Umbilical cord (tissue), 2 donors: ENCODE data around the gene HSPB7. TPM values are rescaled to one million over a fixed set of nuclear protein-coding genes. Genes with fewer than 3 reads are reported as not detected.
"Not testable (repeated sequence)": the region's sequence is repeated elsewhere in the genome, so short reads cannot be mapped to it uniquely, and the experiment has no call there.

ENCODE experiments used
- DNase-seq: peaks from one replicate; pipeline ENCODE4 v3.0.0-alpha.2; 2015; ENCODE audit warnings: low spot score
- total RNA-seq: library from RNA; depleted of rRNA; stranded (reverse); fragments of >200 nt; gene quantifications from one replicate; pipeline ENCODE4 v1.2.3, GENCODE V29; 2014; ENCODE audit warnings: low replicate concordance; ENCODE audit not compliant: insufficient read depth

HSPB7 gene
- total RNA-seq, 1 donor from 2014 or later, result 4.3 TPM

DNA sequence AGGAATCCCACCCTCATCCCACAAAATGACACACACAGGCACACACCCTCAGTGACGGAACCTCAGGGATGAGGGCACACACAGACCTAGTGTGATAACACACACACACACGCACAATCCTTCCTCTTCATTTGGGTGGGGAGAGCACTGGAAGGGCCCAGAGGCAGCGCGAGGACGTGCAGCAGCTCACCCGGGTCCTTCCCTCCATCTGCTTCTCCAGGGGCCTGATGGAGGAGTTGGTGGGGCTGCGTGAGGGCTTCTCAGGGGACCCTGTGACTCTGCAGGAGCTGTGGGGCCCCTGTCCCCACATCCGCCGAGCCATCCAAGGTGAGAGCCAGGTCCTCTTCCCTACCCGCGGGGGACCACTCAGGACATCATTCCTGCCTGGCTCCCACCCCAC, 4.5 kb upstream of the HSPB7 start:
- no peak for DNase-seq

GRCh38 chr1:16021681-16022080, 3.8 kb upstream of the HSPB7 start, which contains the start of gene CLCNKA:
TSS of gene CLCNKA (plus strand) at chr1:16022036. CDS start at chr1:16022620, 584 bp downstream.
- no peak for DNase-seq

DNA sequence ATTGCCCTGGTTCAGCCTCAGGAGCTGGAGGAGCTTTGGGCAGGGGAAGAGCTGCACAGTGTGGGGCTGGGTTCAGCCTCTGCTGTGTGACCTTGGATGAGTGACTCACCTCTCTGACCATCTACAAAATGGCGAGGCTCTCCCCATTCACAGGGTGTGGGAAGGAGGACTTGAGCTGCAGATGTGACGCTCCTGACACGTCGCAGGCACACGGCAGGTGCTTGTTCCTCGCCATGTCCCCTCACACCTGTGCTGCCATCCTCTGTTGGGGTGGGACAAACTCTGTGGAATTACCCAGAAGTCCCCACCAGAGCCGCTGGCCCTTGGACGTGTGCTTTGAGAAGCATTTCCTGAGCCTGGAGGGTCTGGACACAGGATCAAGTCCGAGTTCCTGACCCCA, 3.0 kb upstream of the HSPB7 start:
- DNase-seq, result not testable (repeated sequence)

GRCh38 chr1:16020325-16020724, 2.5 kb upstream of the HSPB7 start:
- DNase-seq, result no peak

- DNase-seq, result no peak
Observed at GRCh38 chr1:16019644-16020277, 1.9 kb upstream of the HSPB7 start.

GRCh38 chr1:16018749-16019643, 1.2 kb upstream of the HSPB7 start:
- DNase-seq, result no peak

DNA sequence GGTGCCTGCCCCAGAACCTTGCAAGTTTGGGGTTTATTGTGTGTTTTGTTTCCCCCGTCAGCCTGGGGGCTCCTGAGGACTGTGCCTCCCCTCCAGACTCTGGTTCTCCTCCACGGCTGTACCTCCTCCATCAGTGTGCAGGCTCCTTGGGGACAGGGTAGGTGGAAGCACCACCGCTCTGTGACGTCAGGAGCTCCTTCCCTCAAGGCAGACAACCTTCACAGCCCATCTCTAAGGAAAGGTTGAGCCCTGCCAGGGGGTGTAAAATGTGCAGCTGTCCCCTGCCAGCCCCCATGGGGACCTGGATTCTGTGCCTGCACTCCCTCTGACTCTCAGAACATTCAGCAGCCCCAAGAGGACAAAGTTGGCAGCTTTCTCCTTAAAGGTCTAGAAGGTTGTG, 465 bp upstream of the HSPB7 start:
- no peak for DNase-seq

GRCh38 chr1:16017076-16017460, 775 bp downstream of the HSPB7 start:
- no peak for DNase-seq

- no peak for DNase-seq
Observed at GRCh38 chr1:16015960-16016901, 1.6 kb downstream of the HSPB7 start.

- no peak for DNase-seq
Observed at GRCh38 chr1:16015491-16015890, 2.4 kb downstream of the HSPB7 start.

GRCh38 chr1:16014509-16015482, 3.0 kb downstream of the HSPB7 start:
- DNase-seq, result peak; percentile 84

GRCh38 chr1:16013908-16014258, 4.0 kb downstream of the HSPB7 start:
- no peak for DNase-seq

GRCh38 chr1:16013220-16013907, 4.5 kb downstream of the HSPB7 start:
- peak; percentile 81 for DNase-seq

DNA sequence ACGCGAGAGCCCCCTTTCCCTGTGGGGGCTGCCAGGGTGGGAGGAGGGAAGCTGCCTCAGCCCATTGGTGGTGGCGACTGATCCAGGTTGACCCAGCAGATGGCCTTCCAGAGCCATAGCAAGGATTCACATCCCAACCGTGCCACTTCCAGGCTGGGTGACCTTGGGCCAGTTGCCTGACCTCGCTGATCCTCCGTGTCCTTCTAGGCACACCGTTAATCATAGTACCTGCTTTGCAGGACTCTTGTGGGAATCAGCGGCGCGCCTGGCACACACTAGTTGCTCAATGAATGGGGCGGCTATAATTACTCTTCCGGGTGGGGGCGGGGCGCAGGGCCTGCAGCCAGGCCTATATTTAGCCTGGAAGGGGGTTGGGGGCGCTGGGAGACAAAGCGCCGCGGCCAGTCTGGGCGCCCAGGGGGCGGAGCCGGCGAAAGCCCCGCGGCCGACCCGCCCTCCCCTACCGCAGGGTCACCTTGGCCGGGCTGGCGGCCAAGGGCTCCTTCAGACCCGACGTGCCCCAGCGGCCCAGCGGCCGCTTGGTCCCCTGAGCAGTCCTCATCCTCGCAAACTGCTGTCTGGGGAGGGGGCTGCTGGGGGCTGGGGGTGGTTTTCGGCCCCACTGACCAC, 5.1 kb downstream of the HSPB7 start:
- peak; percentile 66 for DNase-seq

DNA sequence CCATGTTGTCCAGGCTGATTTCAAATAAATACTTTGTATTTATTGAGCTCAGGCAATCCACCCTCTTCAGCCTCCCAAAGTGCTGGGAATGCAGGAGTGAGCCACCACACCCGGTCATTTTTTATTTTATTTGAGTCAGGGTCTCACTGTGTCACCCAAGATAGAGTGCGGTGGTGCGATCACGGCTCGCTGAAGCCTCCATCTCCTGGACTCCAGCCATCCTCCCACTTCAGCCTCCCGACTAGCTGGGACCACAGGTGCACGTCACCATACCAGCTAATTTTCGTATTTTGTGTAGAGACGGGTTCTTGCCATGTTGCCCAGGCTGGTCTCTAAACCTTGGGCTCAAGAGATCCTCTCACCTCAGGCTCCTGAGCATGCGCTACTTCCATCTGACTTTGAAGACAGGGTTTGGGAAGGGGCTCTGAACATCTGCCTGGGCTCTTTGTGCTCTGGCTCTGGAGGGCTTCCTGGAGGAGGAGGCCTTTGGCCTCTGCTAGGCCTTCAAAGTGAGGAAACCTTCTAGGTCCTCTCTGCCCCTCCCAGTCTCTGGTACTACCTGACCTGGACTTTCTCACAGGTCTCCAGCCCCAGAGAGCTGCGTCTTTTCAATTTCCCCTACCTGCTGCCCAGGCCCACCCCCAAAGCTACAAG, 5.8 kb downstream of the HSPB7 start:
- no peak for DNase-seq

DNA sequence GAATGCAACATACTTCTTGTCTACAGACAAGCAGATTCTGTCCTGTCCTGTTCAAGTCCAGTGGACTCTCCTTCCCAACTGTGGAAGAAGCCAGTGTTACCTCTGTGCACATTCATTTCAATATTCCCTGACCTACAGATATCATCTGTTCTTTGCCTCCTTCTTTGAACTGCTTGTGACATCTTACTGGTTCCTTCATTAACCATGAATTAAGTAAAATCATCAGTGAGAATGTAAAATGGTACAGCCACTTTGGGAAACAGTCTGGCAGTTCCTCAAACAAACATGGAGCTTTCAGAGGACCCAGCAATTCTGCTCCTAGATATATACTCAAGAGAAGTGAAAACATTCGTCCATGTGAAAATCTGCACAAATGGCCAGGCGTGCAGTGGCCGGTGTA, 7.0 kb downstream of the HSPB7 start:
- DNase-seq, result no peak

DNA sequence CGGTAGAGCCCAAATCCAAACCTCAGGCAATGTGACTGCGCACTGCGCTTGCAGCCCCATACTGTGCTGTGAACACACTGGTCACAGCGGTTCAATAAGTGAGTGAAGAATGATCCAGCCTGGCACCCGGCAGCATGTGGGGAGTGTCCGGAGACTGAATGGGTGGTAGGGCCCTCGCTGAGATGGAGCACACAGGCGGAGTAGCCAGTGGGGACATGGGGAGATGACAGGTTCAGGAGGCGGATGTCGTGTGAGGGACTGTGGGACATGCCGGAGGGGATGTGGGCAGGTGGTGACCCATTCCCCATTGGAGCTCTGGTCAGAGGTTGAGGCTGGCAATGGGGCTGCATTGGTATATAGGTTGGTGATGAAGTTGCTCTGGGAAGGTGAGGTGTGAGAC, 8.2 kb downstream of the HSPB7 start:
- no peak for DNase-seq

- peak; percentile 83 for DNase-seq
Observed at GRCh38 chr1:16009030-16009460, 8.8 kb downstream of the HSPB7 start.
